ENCODE results near the gene RFLNA.

DNA sequence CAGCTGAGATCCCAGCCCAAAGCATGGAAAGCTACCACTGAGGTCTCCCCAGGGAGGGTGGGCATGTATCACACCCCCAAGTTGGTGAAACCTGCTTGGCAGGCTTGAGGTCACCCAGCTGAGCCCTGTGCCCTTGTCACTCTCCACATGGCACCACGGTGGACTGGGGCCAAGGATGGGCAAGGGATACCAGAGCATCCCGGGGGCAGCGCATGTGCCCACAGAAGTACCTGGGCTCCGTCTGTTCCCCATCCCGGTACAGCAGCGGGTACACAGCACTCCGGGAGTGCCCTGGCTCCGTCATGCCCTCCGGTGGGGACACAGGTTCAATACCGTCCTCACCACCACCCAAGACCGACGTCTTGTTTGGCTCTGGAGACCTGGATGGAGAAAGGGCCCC, 38.0 kb downstream of the RFLNA start:
- no peak for TF ChIP-seq POLR2A (IDR thresholded peaks at IDR 0.05; ENCODE audit: low read depth, low read length)
- no peak for TF ChIP-seq POLR2AphosphoS5 (IDR thresholded peaks at IDR 0.05; ENCODE audit: low read depth, low read length)
- no peak for TF ChIP-seq TAF1 (IDR thresholded peaks at IDR 0.05; ENCODE audit: borderline replicate concordance, low read depth, low read length)

Data from GM12892 (cell line).